ENCODE results near the gene PARVA. TPM values are rescaled to one million over a fixed set of nuclear protein-coding genes. Genes with fewer than 3 reads are reported as not detected.

PARVA gene
- total RNA-seq, 2 donors from 2014 or later = 32.0 to 33.7 TPM

DNA sequence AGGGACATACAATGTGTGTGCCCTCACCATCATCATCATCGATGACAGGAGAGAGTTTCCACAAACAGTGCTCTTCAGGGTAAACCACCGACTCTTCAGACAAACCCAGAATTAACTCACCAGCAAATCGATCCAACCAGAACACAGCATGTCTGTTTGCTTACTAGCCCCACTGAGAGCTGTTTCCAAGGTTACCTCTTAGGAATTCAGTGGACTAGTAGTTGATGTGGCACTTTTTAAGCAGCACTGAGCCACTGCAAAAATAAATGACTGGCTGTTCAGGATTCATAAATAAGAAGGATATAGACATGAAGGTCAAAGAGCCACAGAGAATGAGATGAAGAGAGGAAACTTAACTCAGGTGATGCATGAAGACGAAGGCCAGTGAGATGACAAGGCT lies 83.1 kb downstream of the PARVA start:
- ATAC-seq (no peak), DNase-seq (no peak)
- H3K27me3 ChIP-seq = no peaks in the 10 kb centered on the region
- H3K36me3 ChIP-seq (replicated peaks in 1 of 2; ENCODE audit: insufficient read depth in 1 of 2, low read depth in 2 of 2) = no peaks in the 10 kb centered on the region
- no peak overlapping the region for H3K27ac ChIP-seq
- intact Hi-C loops (cut with DNase I) = no loop called here
- H3K4me1 ChIP-seq = peaks cover 3% of the 10 kb centered on the region
- TF ChIP-seq, protein P1, sequence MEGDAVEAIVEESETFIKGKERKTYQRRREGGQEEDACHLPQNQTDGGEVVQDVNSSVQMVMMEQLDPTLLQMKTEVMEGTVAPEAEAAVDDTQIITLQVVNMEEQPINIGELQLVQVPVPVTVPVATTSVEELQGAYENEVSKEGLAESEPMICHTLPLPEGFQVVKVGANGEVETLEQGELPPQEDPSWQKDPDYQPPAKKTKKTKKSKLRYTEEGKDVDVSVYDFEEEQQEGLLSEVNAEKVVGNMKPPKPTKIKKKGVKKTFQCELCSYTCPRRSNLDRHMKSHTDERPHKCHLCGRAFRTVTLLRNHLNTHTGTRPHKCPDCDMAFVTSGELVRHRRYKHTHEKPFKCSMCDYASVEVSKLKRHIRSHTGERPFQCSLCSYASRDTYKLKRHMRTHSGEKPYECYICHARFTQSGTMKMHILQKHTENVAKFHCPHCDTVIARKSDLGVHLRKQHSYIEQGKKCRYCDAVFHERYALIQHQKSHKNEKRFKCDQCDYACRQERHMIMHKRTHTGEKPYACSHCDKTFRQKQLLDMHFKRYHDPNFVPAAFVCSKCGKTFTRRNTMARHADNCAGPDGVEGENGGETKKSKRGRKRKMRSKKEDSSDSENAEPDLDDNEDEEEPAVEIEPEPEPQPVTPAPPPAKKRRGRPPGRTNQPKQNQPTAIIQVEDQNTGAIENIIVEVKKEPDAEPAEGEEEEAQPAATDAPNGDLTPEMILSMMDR (IDR thresholded peaks at IDR 0.05) = no peak
- no peak for TF ChIP-seq POLR2A (IDR thresholded peaks at IDR 0.05)
- no peaks in the 10 kb centered on the region for H3K9me3 ChIP-seq
- 51 to 53% methylated on average over 4 of the region's 4 CpGs for WGBS, 2 donors
- no peak overlapping the region for H3K4me3 ChIP-seq

DNA sequence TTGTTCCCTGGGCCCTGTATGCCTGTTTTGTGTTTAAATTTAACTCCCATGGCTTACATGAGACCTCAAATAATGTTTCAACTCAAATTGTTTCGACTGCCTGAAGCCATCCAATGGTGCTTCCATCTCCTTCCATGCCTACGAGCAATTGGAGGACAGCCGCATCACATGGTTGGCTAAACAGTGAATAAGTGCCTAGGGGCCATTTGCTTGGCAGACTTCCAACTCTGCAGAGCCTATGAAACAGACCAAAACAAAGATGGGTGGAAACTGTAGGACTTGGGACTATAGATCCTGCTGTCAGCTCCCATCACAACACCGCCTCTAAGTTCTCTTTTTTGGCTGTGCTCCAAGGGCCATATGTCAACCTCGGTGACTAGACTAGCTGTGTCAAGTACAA lies 84.1 kb downstream of the PARVA start:
- intact Hi-C loops (cut with DNase I) = no loop called here
- Histone ChIP-seq H3K27ac (no peak overlapping the region), H3K36me3 (replicated peaks in 1 of 2; ENCODE audit: insufficient read depth in 1 of 2, low read depth in 2 of 2) (no peaks in the 10 kb centered on the region), H3K27me3 (no peaks in the 10 kb centered on the region), H3K4me1 (peaks cover 3% of the 10 kb centered on the region), H3K9me3 (no peaks in the 10 kb centered on the region), H3K4me3 (no peak overlapping the region)
- no peak for ATAC-seq
- TF ChIP-seq POLR2A (IDR thresholded peaks at IDR 0.05) = no peak
- TF ChIP-seq, protein P1 (IDR thresholded peaks at IDR 0.05) = no peak
- no peak for DNase-seq
- WGBS, 2 donors = 82 to 88% methylated on average over 5 of the region's 5 CpGs

DNA sequence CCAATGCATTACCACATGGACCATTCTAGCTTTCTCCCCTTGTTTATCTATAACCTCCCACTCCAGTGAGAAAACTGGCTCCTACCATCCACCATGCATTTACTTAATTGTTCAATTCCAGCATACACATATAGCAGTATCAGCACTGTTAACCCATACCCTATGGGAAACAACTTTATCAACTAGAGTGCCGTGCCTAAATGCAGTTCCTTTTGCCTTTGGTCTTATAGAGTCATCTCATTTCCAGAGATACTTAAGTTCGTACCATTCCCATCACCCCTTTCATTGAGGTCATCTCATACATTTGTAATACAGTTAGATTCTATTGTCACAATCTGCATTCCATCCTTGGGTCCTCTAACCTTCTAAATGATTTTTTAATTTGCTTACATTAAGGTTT lies 86.9 kb downstream of the PARVA start:
- Histone ChIP-seq H3K36me3 (replicated peaks in 1 of 2; ENCODE audit: insufficient read depth in 1 of 2, low read depth in 2 of 2) (no peaks in the 10 kb centered on the region), H3K27ac (no peak overlapping the region), H3K4me1 (peaks cover 7% of the 10 kb centered on the region), H3K9me3 (no peaks in the 10 kb centered on the region), H3K4me3 (no peak overlapping the region), H3K27me3 (no peaks in the 10 kb centered on the region)
- TF ChIP-seq, protein P1 (IDR thresholded peaks at IDR 0.05) = no peak
- no peak for TF ChIP-seq POLR2A (IDR thresholded peaks at IDR 0.05)
- intact Hi-C loops (cut with DNase I) = no loop called here
- ATAC-seq (no peak), DNase-seq (no peak)
- WGBS, 2 donors = 95% methylated on average over 2 of the region's 2 CpGs

DNA sequence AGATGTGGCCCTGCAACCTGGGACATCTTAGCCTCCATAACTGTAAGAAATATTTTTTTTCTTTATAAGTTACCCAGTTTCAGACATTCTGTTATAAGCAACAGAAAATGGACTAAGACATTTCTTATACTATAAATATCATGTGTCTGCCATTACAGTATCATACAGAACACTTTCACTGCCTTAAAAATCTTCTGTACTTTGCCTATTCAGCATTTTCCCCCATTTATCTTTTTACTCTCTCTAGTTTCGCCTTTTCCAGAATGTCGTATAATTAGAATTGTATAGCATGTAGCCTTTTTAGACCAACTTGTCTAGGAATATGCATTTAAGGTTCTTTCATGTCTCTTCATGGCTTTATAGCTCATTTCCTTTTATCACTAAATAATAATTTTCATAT lies 88.0 kb downstream of the PARVA start:
- intact Hi-C loops (cut with DNase I) = no loop called here
- no peaks in the 10 kb centered on the region for H3K36me3 ChIP-seq (replicated peaks in 1 of 2; ENCODE audit: insufficient read depth in 1 of 2, low read depth in 2 of 2)
- no peaks in the 10 kb centered on the region for H3K9me3 ChIP-seq
- no peaks in the 10 kb centered on the region for H3K27me3 ChIP-seq
- no peak for DNase-seq
- no peak overlapping the region for H3K27ac ChIP-seq
- H3K4me3 ChIP-seq = no peak overlapping the region
- ATAC-seq = no peak
- TF ChIP-seq POLR2A (IDR thresholded peaks at IDR 0.05) = no peak
- TF ChIP-seq, protein P1 (IDR thresholded peaks at IDR 0.05) = no peak
- WGBS, 2 donors = 93 to 99% methylated on average over 2 of the region's 2 CpGs
- H3K4me1 ChIP-seq = peaks cover 5% of the 10 kb centered on the region

DNA sequence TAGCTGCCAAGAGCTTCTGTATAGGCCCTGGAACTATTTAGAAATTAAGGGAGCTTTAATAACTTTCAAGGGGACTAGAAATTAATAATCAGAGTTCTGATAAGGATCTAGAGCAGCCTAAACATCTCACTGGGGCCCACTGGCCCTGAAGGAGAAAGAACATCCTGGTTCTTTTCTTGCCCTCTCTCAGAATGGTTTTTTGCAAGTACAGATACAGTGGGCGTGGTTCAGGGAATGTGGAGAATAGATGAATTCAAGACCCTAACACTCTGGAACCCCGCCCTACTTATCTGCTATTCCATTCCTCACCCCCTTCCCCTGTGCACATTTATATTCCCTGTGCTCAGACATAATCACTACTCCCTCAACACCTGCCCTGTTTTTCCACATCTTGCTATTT lies 90.2 kb downstream of the PARVA start:
- H3K4me3 ChIP-seq = no peak overlapping the region
- no peak for ATAC-seq
- H3K27me3 ChIP-seq = no peaks in the 10 kb centered on the region
- H3K27ac ChIP-seq = no peak overlapping the region
- H3K4me1 ChIP-seq = peaks cover 7% of the 10 kb centered on the region
- 87 to 93% methylated on average over 2 of the region's 2 CpGs for WGBS, 2 donors
- intact Hi-C loops (cut with DNase I) = no loop called here
- no peaks in the 10 kb centered on the region for H3K9me3 ChIP-seq
- no peaks in the 10 kb centered on the region for H3K36me3 ChIP-seq (replicated peaks in 1 of 2; ENCODE audit: insufficient read depth in 1 of 2, low read depth in 2 of 2)
- no peak for DNase-seq
- no peak for TF ChIP-seq POLR2A (IDR thresholded peaks at IDR 0.05)
- TF ChIP-seq, protein P1 (IDR thresholded peaks at IDR 0.05) = no peak

Data from body of pancreas (tissue), 4 donors.